HG02885 (cell line): Measurements from ENCODE around the gene AGAP1.

ENCODE experiments used
- ATAC-seq: cut with Tn5 transposase; IDR thresholded peaks from one replicate; pipeline ENCODE4 v1.9.1; 2021; ENCODE audit warnings: mild to moderate bottlenecking; ENCODE audit not compliant: unreplicated experiment, poor library complexity

The AGAP1 gene

DNA sequence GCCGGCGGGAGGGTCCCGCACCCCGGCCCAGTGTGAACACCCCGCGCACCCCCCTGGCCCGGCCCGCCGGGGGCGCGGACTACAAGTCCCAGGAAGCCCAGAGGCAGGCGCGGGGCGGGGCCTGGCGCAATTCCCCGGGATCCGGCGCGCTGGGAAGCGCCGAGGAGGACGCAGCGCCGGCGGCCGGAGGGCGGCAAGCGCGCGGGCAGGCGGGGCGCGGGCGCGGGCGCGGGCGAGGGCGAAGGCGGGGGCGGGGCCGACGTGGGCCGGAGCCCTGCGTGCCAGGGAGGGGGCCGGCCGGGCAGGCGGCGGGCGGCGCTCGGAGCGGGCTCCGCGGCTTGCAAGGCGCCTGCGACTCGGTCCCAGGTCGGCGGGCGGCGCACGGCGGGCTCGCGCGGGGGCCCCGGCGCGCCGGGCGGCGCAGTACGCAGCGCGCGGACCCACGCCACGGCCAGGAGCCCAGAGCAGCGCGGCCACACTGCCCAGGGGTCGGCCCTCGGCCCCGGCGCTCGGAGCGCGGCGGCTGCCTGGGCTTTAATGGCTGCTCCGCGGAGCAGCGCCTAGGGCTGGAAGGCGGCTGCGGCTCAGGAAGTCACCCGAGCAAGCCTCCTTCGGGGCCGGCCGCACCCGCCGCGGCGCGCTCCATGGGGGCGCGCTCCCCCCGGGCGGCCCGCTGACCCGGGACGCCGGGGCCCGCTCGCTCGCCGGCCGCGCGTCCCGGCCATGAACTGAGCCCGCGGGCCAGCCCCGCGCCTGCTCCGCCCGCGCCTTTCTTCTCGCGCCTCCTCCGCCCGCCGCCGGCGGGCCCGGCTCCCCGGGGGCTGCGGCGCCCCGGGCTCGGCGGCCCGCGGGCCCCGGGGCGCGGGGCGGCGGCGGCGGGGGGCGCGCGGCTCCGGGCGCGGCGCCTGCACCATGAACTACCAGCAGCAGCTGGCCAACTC, at the start of gene AGAP1:
TSS of gene AGAP1 (plus strand) at position 269 of the 941 bp plus-strand sequence.
- peak; percentile 39 for ATAC-seq

DNA sequence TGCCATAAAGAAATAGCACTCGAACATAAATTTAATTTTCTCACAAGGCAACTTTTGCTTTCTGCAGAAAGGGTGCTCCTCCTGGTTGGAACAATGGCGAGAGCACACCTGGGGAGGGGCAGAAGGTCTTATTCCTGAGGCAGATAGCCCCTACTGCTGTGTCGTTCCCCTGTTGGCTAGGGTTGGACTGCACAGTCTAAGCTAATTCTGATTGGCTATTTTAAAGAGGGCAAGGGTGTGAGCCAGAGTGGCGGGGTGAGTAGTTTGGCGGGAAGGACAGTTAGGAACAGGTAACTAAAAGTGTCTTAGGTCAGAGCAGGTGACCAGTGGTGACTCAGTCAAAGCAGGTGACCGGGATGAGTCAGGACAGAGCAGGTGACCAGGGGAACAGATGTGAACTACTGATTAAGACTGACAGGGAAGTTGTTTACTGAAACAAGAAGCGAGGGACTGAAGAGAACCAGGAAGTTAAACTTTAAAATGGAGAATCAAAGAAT, 49.7 kb upstream of the AGAP1 start:
- no peak for ATAC-seq

DNA sequence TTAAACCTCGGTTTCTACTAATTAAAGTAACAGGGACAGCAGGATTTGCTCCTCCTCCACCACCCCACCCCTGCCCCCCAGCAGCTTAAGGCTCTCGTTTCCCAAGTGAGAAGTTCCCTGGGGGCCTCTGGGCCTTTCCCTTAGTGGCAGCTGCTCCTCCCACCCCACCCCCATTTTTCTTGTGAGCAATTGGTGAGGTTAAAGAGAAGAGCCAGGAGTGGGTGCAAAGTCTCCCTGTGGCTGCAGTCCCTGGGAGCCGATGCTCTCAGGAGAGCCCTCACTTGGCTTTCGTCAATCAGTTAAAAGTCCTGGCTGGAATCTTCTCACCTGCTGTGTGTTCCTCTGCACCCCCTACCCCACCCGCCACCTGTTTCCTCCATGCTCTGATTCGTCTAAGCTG, 48.7 kb upstream of the AGAP1 start:
- no peak for ATAC-seq

DNA sequence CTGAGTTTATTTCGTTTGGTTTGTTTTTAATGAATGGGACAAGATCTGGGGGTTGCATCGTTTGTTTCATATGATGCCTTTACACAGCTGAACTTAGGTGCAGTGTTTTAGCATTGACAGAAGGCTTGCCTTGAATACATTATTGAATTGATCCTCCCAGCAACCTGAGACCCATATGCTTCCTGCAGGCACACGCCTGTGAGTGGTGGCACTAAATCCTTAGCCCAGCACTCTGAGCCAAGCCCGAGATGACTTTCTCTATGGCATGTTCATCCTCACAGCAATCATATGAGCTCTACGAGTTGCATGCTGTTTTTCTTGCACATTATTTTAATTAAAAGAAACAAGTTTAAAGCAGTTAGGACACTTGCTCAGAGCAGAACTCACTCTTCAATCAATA, 47.8 kb upstream of the AGAP1 start:
- no peak for ATAC-seq

DNA sequence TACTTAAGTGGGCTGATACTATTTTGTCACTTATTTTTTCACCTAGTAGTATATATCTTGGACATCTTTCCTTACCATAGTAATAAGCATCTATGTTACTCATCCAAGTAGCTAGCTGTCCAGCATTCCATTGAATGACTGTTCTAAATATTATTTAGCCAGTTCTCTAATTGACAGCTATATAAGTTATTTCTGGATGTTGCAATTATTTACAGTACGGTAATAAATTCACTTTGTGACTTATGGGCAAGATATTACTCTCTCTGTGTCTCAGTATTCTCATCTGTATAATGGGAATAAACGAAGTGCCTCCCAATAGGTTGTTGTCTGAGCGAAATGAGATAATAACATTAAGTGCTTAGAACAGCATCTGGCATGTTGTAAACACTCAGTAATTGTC, 46.6 kb upstream of the AGAP1 start:
- ATAC-seq, result no peak

DNA sequence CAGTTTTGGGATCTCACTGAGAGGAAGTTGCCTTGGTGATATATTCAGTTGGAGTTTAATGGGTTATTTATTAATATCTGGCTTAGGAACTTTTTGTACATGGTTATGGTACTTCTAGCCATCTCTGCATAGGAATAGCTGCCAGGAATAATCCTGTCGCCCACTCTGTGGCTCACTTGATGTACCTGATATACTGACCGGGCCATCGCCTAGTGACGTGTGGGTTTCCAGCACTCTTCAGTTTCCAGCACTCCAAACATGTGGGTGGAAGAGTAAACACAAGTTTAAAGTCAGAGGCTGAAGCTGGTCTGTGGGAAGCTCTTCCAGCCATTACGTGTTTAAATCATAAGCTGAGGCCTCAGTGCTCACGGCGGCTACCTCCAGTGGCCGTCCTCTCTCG, 44.3 kb upstream of the AGAP1 start:
- ATAC-seq, result no peak

DNA sequence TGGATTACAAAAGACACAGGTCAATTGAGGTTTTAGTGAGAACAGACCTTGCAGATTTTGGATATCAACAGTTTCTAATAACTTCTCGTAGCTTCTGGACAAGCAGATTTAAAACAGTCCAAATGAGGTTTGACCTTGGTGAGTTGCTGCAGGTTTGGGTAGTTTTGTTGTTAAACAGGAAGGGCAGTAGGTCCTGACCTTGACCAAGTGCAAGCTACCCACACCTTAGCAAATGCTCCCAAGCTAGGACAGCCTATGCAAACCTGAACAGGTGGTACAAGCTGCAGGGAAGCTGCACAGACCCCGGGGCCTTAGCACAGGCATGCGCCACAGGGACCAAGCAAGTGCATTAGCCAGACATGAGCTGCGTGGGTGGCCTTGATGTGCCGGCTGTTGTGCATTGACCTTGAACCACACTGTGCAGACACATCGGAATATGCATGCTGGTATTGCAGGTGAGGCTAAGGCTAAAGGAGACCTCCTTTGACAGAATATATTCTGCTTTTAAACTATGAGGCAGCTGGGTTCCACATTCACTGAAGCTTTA, 40.2 kb upstream of the AGAP1 start:
- ATAC-seq, result no peak

DNA sequence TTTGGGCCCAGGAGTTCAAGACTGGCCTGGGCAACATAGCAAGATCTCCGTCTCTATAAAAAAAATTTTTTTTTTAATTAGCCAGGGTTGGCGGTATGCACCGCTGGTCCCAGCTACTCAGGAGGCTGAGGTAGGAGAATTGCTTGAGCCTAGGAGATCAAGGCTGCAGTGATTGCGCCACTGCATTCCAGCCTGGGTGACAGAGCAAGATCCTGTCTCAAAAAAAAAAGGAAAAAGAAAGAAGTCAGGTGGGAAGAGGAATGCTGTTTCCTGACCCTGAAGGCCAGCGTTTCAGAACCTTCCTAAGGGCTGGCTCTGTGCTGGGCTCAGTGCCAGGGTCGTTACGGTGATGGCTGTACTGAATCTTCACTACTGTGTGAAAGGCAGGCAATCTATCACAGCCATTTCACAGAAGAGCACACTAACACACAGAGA, 35.0 kb upstream of the AGAP1 start:
- no peak for ATAC-seq

DNA sequence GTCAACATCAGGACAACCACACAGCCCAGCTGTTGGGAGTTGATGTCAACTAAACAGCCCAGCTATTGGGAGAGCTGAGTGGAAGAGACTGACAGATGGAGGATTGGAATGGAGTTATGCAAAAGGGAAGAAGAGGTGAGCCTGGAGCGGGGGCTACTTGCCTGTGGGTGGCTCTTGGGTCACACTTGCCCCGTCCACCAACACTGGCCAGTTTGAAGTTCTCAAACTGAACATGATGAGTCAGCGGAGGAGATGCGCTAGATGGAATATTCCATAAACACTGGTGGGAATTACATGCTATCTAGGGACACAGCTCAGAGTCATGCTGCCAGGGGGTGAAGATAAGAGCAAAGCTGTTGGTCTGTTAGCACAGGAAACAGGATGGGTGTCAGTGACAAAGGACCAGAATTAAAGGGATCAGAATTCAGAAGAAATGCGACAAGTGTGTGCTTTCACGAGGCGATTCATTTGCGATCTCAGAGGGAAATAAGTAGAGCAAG, 33.2 kb upstream of the AGAP1 start:
- no peak for ATAC-seq

DNA sequence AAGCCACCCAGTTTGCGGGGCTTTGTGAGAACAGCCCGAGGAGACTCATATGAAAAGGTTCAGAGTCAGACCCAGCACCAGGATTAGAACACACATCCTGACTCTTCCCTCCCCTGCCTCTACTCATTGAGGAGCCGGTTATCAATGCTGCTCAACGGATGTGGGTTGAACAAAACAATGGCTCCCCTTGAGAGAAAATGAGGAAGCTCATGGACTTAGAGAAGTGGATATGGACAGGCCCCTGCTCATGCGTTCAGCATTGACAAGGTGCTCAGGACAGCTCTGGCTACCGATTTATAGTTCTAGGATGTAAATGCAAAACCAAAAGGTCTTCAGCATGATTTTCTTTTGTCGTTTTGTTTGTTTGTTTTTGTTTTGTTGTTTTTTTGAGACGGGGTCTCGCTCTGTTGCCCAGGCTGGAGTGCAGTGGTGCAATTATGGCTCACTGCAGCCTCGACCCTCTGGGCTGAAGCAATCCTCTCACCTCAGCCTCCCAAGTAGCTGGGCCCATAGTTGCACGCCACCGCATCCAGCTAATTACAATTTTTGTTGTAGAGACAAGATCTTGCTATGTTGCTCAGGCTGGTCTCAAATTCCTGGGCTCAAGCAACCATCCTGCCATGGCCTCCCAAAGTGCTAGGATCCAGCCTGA, 32.0 kb upstream of the AGAP1 start:
- no peak for ATAC-seq

DNA sequence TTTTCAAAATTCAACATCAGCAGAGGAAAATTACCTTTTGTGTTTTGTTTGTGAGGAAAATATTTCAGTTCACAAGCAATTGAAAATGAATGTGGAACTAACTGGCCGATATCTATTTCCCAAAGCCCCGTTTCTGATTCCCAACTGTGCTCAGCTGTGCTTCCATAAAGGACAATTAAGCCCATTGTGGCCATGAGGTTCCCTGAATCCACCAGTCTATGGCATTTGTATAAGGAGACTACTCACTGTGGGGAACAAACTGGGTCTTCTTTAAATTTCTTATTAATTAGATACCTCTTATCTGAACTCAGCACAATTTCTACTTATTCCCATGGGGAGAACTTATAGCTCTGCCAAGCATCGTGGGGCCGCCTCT, 31.4 kb upstream of the AGAP1 start:
- ATAC-seq, result no peak

DNA sequence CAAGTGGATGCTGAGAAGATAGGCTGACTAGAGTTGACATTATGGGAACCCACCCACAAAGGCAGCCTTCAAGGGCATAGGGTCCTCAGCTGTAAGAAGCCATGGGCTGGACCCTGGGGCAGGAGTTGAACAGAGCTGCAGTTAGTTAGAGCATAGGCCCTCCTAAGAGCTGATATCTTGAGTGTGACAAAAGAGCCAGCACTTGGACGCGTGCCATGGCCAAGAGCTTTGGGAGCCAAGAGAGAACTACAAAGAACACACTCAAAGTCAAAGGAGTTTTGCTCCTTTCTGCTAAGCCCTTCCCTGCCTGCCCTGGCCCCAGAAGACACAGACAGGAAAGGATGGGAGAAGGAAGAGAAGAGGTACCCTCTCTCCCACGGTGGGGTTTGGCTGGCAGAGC, 29.9 kb upstream of the AGAP1 start:
- no peak for ATAC-seq

DNA sequence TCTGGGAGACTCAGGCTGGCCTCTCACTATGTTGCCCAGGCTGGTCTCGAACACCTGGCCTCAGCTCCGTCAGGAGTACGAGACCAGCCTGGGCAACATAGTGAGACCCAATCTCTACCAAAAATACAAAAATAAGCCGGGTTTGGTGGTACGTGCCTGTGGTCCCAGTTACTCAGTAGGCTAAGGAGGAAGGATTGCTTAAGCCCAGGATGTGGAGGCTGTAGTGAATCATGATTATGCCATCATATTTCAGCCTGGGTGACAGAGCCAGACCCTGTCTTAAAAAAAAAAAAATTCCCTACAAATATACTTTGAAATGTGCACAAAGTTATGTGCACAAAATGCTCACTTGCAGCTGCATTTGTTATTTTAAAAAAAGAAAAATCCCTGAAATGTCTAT, 26.3 kb upstream of the AGAP1 start:
- no peak for ATAC-seq

DNA sequence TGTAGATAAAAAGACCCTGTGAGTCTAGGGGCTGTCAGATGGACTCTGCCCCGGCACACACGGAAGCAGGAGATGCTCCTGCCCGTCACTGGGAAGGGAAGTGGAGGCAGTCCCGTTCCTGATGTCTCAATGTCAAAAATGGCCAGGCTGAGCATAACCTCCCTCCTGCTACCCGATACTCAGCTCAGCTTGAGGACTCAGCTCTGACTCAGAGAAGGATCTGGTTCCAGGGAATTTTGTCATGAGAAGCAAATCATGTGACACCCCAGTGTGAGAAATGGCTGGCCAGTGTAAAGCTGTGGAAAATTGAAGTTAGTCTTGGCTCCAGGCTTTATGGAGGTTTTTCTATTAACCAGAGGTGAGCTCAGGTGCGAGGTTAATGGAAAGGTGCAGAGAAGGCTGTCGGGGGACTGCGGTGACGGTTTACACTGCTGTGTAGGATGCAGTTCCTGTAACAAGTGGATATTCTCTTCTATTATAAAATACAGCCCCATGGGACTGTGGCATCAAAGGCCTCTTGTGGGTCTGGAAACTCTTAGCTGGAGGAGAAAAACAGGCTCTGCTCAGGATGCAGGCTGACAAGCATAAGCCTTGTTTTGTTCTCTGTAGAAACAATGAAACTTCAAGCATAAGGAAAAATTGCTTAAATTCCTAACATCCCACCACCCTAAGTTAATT, 24.7 kb upstream of the AGAP1 start:
- ATAC-seq, result no peak

DNA sequence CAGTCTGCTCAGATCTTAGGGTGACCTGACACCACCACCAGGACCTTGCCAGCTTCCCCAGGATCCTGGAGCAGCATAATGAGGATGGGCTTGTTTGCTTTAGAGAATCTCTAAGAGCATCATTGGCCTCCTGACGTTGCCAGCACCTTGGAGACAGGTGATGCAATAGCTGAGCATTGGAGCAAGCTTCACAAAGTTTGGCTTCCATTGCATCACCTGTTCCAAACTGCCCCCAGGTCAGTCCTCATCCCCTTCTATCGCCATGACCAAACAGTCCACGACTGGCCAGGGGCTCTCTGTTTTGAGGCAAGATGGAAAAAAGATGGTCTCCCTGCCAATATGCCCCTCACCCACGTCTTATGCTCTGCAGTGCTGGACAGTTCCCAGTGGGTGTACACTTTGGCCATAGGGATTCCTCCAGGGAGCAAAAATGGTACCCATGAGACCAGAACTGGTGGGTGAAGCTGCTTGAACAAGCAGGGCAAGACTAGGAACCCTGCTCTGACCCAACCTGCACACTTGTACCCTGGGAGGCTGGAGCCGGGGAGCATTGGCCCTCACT, 22.6 kb upstream of the AGAP1 start:
- ATAC-seq, result no peak

DNA sequence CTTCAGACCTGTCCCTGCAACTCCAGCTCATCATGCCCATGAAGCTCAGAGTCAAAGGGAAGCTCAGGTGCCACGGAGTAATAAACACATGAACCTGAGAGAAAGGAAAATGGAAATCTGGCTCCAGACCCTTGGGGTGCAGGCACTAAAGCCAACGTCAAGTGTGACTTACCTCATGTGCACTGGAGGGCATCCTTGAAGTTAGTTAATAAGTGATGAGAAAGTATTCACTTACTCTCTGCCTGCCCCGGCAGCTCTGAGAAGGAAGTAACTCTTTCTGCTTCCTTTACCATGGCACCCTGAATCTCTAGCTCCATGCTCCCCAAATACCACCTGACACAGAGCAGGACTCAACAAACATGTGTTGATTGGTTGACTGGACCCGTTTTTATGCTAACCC, 21.4 kb upstream of the AGAP1 start:
- ATAC-seq, result no peak

DNA sequence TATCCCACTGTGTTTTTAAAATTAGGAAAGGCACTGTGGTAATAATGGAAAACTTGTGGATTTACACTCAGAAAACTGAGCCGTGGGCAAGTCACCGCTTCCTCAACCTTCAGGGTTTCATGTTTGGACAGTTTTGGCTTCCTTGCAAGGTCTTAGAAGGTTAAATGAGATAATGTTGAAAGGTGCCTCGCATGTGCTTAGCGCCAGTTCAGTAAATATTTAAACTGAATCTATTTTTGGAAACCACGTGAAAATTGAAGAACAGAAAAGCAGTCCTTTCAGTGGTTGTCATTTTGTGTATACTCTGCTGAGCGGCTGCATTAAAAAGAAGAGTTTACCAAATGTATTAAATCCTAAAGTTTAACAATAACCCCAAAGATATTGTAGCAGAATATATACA, 15.2 kb upstream of the AGAP1 start:
- no peak for ATAC-seq

DNA sequence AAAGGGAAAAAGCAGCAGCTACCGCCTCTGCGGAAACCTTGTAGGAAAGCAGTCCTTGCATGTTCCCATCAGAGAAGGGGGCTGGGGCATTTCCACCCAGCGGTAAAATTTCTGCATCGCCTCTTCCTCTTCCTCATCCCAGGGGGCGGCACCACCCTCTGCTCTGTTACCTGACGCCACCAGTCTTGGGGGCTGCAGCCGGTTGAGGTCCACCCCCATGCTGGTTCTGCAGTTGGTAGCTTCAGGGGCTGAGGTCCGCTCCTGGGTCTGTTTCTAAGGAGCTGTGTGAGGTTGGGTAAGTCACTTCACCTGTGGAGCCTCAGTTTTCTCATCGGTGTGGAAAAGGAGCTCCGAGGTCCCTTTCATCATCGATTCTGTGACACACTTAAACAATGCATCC, 14.2 kb upstream of the AGAP1 start:
- ATAC-seq, result no peak

DNA sequence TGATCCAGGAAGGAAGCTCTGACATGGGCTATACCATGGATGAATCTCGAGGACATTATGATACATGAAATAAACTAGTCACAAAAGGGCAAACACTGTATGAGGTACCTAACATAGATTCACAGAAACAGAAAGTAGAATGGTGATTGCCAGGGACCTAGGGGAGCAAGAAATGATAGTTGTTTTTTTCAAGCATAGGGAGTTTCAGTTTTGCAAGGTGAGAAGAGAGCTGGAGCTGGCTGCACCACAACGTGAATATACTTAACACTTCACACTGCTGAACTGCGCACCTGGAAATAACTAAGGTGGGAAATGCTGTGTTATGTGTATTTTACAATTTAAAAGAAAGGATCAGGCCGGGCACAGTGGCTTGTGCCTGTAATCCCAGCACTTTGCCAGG, 13.2 kb upstream of the AGAP1 start:
- ATAC-seq, result no peak

DNA sequence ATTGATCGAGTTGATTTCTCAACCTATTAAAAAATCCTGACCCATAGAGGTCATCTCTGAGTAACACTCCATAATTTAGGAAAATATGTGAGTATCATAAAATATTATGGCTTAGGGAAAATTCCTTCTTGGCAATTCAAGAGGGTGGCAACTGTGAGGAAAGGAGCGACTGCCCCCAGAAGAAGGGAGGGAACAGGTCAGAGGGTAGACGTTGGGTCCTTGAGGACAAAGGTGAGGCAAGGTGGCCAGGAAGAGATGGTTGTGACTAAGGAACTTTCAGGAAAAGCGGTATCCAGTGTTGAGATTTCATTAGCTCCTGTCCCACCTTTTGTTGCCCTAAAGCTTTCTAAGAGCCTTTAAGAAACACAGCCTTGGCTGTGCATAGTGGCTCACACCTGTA, 10.5 kb upstream of the AGAP1 start:
- ATAC-seq, result no peak
